Measurements from ENCODE around the gene TAF4B.
"Not testable (repeated sequence)": the region's sequence is repeated elsewhere in the genome, so short reads cannot be mapped to it uniquely, and the experiment has no call there.

The TAF4B gene

GRCh38 chr18:26226229-26227050 lies at the start of gene TAF4B:
TAF4B (plus strand) TSS chr18:26226445; CDS start chr18:26226934, 489 bp downstream.
- no peaks in the 10 kb centered on the region for H3K9me3 Mint-ChIP-seq
- H3K27ac Mint-ChIP-seq: peak within 1 kb of the TSS; percentile 93
- peaks cover 13% of the 10 kb centered on the region for H3K36me3 Mint-ChIP-seq
- H3K4me3 Mint-ChIP-seq: peak within 1 kb of the TSS; percentile 83
- H3K4me1 Mint-ChIP-seq: peaks cover 22% of the 10 kb centered on the region
- DNase-seq (ENCODE audit: low spot score in 2 of 2) (peak; percentile 96 to 98), ATAC-seq (peak; percentile 92)

DNA sequence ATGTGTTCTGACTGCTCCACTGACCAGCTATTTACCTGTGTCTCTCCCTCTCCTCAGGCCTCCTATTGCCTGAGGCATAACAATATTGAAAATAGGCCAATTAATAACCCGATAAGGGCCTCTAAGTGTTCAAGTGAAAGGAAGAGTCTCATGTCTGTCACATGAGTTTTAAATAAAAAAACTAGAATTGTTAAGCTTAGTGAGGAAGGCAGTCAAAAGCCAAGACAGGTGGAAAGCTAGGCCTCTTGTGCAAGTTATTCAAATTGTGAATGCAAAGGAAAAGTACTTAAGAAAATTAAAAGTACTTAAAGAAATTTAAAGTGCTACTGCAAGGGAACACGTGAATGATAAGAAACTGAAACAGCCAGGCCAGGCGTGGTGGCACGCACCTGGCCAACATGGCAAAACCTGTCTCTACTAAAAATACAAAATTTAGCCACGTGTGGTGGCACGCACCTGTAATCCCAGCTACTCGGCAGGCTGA lies 44.9 kb upstream of the TAF4B start:
- Mint-ChIP-seq H3K4me3 (no peak overlapping the region), H3K9me3 (no peaks in the 10 kb centered on the region), H3K27ac (no peak overlapping the region), H3K36me3 (no peaks in the 10 kb centered on the region), H3K4me1 (no peaks in the 10 kb centered on the region)
- no peak for ATAC-seq
- no peak for DNase-seq (ENCODE audit: low spot score in 2 of 2)

DNA sequence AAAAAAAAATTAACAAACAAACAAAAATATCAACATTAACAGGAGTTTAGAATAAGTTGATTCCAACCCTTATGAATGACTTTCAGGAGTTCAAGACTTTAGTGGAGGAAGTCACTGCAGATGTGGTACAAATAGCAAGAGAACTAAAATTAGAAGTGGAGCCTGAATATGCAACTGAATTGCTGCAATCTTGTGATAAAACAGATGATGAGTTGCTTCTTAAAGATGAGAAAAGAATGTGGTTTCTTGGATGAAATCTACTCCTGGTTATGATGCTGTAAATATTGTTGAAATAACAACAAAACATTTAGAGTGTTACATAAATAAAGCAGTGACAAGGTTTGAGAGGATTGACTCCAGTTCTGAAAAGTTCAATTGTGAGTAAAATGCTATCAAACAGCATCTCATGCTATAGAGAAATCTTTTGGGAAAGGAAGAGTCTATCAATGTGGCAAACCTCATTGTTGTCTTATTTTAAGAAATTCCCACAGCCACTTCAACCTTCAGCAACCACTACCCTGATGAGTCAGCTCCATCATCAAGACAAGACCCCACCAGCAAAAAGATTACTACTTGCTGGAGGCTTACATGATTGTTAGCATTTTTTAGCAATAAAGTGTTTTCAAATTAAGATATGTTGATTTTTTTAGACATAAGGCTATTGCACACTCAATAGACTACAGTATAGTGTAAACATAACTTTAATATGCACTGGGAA lies 42.7 kb upstream of the TAF4B start:
- Mint-ChIP-seq H3K36me3 (no peaks in the 10 kb centered on the region), H3K9me3 (peaks cover 4% of the 10 kb centered on the region), H3K4me3 (no peak overlapping the region), H3K27ac (no peak overlapping the region), H3K4me1 (no peaks in the 10 kb centered on the region)
- no peak for DNase-seq (ENCODE audit: low spot score in 2 of 2)
- no peak for ATAC-seq

GRCh38 chr18:26185267-26185666 lies 41.0 kb upstream of the TAF4B start:
- DNase-seq (ENCODE audit: low spot score in 2 of 2): no peak
- H3K36me3 Mint-ChIP-seq: no peaks in the 10 kb centered on the region
- no peak overlapping the region for H3K27ac Mint-ChIP-seq
- peaks cover 4% of the 10 kb centered on the region for H3K9me3 Mint-ChIP-seq
- no peak overlapping the region for H3K4me3 Mint-ChIP-seq
- H3K4me1 Mint-ChIP-seq: peaks cover 13% of the 10 kb centered on the region
- no peak for ATAC-seq

DNA sequence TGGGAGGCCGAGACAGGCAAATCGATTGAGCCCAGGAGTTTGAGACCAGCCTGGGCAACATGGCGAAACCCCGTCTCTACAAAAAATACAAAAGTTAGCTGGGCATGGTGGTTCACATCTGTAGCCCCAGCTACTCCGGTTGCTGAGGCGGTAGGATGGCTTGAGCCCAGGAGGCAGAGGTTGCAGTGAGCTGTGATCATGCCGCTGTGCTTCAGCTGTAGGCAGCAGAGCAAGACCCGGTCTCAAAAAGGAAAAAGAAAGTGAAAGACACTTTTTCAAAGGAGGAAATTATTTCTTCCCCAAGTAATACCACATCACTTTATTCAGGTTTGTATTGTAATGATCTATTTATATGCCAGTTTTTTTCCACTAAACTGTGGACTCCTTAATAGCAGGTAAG lies 35.7 kb upstream of the TAF4B start:
- peak; percentile 72 for ATAC-seq
- peak overlapping the region; percentile 66 for H3K4me3 Mint-ChIP-seq
- peaks cover 4% of the 10 kb centered on the region for H3K9me3 Mint-ChIP-seq
- peaks cover 13% of the 10 kb centered on the region for H3K4me1 Mint-ChIP-seq
- peak overlapping the region; percentile 84 for H3K27ac Mint-ChIP-seq
- DNase-seq (ENCODE audit: low spot score in 2 of 2): peak; percentile 4 to 55
- no peaks in the 10 kb centered on the region for H3K36me3 Mint-ChIP-seq

DNA sequence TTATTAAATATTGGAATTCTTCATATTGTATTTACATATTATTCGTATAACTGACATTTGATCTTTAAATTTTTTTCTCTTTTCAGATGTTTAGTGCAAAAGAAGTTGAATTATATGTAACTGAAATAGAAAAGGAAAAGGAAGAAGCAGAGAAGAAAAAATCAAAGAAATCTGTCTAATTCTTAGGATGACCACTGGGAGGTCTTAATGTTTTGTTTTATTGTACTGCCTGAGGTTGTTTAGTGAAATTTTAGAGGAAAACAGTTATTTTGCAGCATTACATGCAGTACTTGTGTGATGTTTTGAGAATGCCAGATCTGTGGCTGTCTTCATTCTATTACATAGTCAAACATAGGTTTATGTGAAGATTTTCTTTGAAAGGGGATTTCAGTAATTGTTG lies 34.0 kb upstream of the TAF4B start:
- peaks cover 4% of the 10 kb centered on the region for H3K9me3 Mint-ChIP-seq
- no peaks in the 10 kb centered on the region for H3K36me3 Mint-ChIP-seq
- no peak overlapping the region for H3K27ac Mint-ChIP-seq
- no peak for ATAC-seq
- H3K4me3 Mint-ChIP-seq: no peak overlapping the region
- peaks cover 13% of the 10 kb centered on the region for H3K4me1 Mint-ChIP-seq
- no peak for DNase-seq (ENCODE audit: low spot score in 2 of 2)

GRCh38 chr18:26196605-26197004 lies 29.6 kb upstream of the TAF4B start:
- Mint-ChIP-seq H3K27ac (no peak overlapping the region), H3K4me3 (no peak overlapping the region), H3K9me3 (no peaks in the 10 kb centered on the region), H3K4me1 (no peaks in the 10 kb centered on the region), H3K36me3 (no peaks in the 10 kb centered on the region)
- DNase-seq (ENCODE audit: low spot score in 2 of 2): no peak
- no peak for ATAC-seq

- H3K9me3 Mint-ChIP-seq; H3K4me1 Mint-ChIP-seq; H3K36me3 Mint-ChIP-seq; H3K27ac Mint-ChIP-seq; H3K4me3 Mint-ChIP-seq; ATAC-seq; DNase-seq (ENCODE audit: low spot score in 2 of 2): not testable (repeated sequence)
These were observed 24.2 kb upstream of the TAF4B start for GRCh38 chr18:26202001-26202400.

- Mint-ChIP-seq H3K4me3 (no peak overlapping the region), H3K36me3 (no peaks in the 10 kb centered on the region), H3K27ac (no peak overlapping the region), H3K4me1 (no peaks in the 10 kb centered on the region), H3K9me3 (no peaks in the 10 kb centered on the region)
- DNase-seq (ENCODE audit: low spot score in 2 of 2): no peak
- no peak for ATAC-seq
These were observed 20.9 kb upstream of the TAF4B start for GRCh38 chr18:26205318-26205717.

DNA sequence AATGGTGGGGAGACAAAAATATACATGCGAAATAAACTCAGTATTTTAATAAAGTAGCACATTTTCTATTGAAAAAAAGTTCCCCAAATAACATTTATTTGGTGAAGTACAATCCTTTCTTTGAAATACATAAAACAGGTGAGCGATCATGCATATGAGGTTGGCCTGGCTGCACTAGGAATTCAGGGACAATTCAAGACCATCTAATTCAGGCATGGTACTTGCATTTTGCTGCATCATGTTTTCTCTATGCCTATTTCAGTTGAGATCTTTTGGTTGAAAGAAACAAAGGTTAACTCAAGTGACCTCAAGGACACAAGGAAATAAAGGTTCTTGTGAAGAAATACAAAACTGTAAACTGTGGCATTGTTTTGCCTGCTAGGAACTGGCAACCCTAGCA lies 19.8 kb upstream of the TAF4B start:
- Mint-ChIP-seq H3K36me3 (no peaks in the 10 kb centered on the region), H3K27ac (no peak overlapping the region), H3K9me3 (no peaks in the 10 kb centered on the region), H3K4me1 (no peaks in the 10 kb centered on the region), H3K4me3 (no peak overlapping the region)
- DNase-seq (ENCODE audit: low spot score in 2 of 2) (no peak), ATAC-seq (no peak)

GRCh38 chr18:26207937-26208336 lies 18.3 kb upstream of the TAF4B start:
- ATAC-seq (no peak), DNase-seq (ENCODE audit: low spot score in 2 of 2) (no peak)
- Mint-ChIP-seq H3K27ac (no peak overlapping the region), H3K36me3 (no peaks in the 10 kb centered on the region), H3K4me3 (no peak overlapping the region), H3K4me1 (no peaks in the 10 kb centered on the region), H3K9me3 (no peaks in the 10 kb centered on the region)

DNA sequence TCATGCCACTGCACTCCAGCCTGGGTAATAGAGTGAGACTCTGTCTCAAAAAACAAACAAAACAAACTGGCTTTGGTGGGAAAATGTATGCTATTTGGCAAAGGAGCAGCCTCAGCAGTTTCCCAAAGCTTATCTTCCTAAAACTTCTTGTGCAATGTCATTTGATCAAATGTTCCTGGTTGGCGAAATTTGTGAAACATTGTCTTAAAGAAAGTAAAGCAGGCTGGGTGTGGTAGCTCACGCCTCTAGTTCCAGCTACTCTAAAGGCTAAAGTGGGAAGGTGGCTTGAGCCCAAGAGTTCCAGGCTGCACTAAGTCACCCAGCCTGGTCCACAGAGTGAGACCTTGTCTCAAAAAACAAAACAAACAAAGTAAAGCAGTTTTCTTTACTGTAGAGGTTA lies 17.3 kb upstream of the TAF4B start:
- DNase-seq (ENCODE audit: low spot score in 2 of 2) (no peak), ATAC-seq (no peak)
- Mint-ChIP-seq H3K9me3 (no peaks in the 10 kb centered on the region), H3K36me3 (no peaks in the 10 kb centered on the region), H3K4me3 (no peak overlapping the region), H3K27ac (no peak overlapping the region), H3K4me1 (no peaks in the 10 kb centered on the region)

GRCh38 chr18:26210147-26210546 lies 16.1 kb upstream of the TAF4B start:
- peaks cover 11% of the 10 kb centered on the region for H3K4me1 Mint-ChIP-seq
- no peak overlapping the region for H3K4me3 Mint-ChIP-seq
- ATAC-seq (no peak), DNase-seq (ENCODE audit: low spot score in 2 of 2) (no peak)
- no peaks in the 10 kb centered on the region for H3K36me3 Mint-ChIP-seq
- no peak overlapping the region for H3K27ac Mint-ChIP-seq
- no peaks in the 10 kb centered on the region for H3K9me3 Mint-ChIP-seq

GRCh38 chr18:26215247-26215970 lies 10.8 kb upstream of the TAF4B start:
- peak; percentile 96 for ATAC-seq
- H3K4me1 Mint-ChIP-seq: peaks cover 20% of the 10 kb centered on the region
- H3K36me3 Mint-ChIP-seq: no peaks in the 10 kb centered on the region
- peak overlapping the region; percentile 60 for H3K4me3 Mint-ChIP-seq
- H3K9me3 Mint-ChIP-seq: no peaks in the 10 kb centered on the region
- DNase-seq (ENCODE audit: low spot score in 2 of 2): peak in 1 of 2 donors; percentile 55
- H3K27ac Mint-ChIP-seq: peak overlapping the region; percentile 39

DNA sequence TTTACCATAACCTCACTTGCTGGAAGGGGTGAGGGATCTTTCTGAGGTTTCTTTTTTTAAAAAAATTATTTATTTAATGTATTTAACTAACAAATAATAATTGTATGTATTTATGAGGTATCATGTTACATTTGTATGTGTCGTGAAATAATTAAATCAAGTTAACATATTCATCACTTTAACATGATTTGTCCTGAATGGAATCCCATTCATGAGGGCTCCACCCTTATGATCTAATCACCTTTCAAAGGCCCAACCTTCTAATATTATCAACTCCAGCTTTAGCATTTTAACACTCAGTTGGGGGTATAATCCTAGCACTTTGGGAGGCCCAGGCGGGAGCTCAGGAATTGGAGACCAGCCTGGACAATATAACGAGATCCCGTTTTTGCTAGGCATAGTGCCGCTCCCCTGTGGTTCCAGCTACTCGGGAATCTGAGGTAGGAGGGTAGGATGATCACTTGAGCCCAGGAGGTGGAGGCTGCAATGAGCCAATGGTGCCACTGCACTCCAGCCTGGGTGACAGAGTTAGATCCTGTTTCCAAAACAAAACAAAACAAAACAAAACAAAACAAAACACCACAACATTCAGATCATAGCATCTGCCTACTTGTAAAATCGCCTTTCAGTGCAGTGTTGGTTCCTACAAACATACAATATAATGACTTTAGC lies 1.1 kb upstream of the TAF4B start:
- no peak for ATAC-seq
- H3K27ac Mint-ChIP-seq: peak overlapping the region; percentile 93
- DNase-seq (ENCODE audit: low spot score in 2 of 2): no peak
- H3K4me3 Mint-ChIP-seq: peak overlapping the region; percentile 83
- H3K9me3 Mint-ChIP-seq: no peaks in the 10 kb centered on the region
- H3K36me3 Mint-ChIP-seq: peaks cover 13% of the 10 kb centered on the region
- H3K4me1 Mint-ChIP-seq: peaks cover 22% of the 10 kb centered on the region
